Measurements from ENCODE around the gene EIF6.
A peak's percentile ranks its signal among the peaks of the same experiment; 100 is the strongest.

Gene EIF6

DNA sequence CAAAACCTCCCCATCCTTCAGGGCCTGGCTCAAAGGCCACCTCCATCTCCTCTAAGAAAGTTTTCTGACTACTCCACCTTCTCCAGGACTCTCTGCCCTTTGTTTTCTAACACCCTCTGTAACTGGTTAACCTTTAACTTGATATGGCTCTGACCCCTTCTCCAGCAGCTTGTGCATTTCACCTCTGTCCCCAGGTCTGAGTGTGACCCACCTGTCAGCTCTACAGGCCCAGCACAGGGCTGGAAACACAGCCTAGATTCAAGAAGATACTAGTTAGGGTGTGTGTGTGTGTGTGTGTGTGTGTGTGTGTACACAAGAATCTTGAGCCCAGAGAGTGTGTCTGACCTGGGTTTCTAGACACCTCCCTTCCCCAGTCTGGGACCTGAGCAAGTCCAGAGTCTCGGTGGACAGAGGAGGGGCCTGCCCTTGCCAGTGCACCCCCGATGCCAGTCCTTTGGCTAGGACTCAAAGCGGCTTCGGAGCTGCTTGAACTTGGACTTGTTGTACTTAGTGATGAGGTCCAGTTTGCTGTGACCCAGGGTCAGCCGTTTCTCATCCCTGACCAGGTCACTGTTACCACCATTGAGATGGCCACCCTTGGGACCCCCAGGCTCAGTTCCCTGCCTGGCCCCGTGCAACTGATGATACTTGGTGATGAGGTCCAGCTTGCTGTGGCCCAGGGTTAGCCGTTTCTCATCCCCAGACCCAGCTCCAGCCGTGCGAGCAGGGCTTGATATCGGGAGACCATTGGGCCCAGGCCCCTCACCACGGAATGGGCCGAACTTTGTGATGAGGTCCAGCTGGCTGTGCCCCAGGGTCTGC lies 1.7 kb upstream of the EIF6 start:
- no peak overlapping the region for H3K4me3 ChIP-seq (ENCODE audit: low read depth, low read length)
- in situ Hi-C loops (cut with HindIII; ENCODE audit: low sequenced_read_pairs), result no loop called here
- no peak for DNase-seq (ENCODE audit: low read depth)
- TF ChIP-seq, protein P1, sequence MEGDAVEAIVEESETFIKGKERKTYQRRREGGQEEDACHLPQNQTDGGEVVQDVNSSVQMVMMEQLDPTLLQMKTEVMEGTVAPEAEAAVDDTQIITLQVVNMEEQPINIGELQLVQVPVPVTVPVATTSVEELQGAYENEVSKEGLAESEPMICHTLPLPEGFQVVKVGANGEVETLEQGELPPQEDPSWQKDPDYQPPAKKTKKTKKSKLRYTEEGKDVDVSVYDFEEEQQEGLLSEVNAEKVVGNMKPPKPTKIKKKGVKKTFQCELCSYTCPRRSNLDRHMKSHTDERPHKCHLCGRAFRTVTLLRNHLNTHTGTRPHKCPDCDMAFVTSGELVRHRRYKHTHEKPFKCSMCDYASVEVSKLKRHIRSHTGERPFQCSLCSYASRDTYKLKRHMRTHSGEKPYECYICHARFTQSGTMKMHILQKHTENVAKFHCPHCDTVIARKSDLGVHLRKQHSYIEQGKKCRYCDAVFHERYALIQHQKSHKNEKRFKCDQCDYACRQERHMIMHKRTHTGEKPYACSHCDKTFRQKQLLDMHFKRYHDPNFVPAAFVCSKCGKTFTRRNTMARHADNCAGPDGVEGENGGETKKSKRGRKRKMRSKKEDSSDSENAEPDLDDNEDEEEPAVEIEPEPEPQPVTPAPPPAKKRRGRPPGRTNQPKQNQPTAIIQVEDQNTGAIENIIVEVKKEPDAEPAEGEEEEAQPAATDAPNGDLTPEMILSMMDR (IDR thresholded peaks at IDR 0.05; ENCODE audit: low read depth, low read length, missing control alignments), result no peak

DNA sequence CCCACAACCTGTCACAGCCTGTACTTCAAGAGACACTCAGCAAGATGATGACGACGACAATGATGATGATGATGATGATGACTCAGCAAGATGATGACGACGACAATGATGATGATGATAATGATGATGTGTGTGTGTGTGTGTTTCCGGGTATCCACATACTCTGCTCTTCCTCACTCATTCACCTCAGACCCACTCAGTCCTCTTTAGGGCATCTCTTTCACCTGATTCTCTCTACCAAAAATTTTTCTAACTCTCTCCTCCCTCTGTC lies 1.2 kb upstream of the EIF6 start:
- TF ChIP-seq, protein P1 (IDR thresholded peaks at IDR 0.05; ENCODE audit: low read depth, low read length, missing control alignments), result no peak
- in situ Hi-C loops (cut with HindIII; ENCODE audit: low sequenced_read_pairs), result no loop called here
- no peak overlapping the region for H3K4me3 ChIP-seq (ENCODE audit: low read depth, low read length)

DNA sequence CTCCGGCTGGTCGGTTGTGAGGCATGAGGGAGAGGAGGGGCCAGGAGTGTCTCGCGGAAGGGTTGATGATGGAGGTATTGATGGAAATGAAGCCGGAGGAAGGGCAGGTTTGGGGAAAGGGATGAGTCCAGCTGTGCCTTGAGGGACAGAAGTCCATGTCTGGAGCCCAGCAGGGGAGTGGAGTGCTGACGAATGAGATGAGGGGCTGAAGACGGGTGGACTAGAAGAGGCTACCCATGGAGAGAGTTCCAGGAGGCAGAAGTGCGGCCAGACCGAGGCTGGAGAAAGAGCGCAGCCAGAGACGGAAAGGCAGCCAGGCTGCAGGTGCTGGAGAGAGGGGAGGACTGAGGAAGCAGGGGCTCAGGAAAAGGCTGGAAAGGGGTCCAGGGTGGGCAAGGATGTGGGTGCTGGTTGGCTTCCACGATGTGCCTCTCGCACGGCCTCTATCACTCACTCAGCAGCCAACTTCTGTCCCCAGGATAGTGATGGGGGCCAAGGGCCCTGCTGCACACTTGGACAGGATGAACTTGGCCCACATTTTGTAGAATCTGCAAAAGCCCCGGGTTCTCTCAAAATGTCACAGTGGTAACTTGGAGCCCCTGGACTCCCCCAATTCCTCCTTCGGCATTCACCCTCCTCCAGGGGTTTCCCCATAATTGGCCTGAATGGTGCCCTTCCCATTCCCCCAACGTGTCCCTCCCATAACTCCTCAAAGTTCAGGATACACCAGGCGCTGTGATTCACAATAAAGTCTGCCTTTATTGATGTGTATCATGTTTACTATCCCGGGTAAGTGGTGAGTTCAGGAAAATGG lies 627 bp upstream of the EIF6 start:
- H3K4me3 ChIP-seq (ENCODE audit: low read depth, low read length), result peak overlapping the region; percentile 85
- in situ Hi-C loops (cut with HindIII; ENCODE audit: low sequenced_read_pairs), result no loop called here
- DNase-seq (ENCODE audit: low read depth), result no peak
- TF ChIP-seq, protein P1 (IDR thresholded peaks at IDR 0.05; ENCODE audit: low read depth, low read length, missing control alignments), result no peak

More for the DNA sequence above, 1.2 kb upstream of the EIF6 start:
- DNase-seq (ENCODE audit: low read depth), result no peak

DNA sequence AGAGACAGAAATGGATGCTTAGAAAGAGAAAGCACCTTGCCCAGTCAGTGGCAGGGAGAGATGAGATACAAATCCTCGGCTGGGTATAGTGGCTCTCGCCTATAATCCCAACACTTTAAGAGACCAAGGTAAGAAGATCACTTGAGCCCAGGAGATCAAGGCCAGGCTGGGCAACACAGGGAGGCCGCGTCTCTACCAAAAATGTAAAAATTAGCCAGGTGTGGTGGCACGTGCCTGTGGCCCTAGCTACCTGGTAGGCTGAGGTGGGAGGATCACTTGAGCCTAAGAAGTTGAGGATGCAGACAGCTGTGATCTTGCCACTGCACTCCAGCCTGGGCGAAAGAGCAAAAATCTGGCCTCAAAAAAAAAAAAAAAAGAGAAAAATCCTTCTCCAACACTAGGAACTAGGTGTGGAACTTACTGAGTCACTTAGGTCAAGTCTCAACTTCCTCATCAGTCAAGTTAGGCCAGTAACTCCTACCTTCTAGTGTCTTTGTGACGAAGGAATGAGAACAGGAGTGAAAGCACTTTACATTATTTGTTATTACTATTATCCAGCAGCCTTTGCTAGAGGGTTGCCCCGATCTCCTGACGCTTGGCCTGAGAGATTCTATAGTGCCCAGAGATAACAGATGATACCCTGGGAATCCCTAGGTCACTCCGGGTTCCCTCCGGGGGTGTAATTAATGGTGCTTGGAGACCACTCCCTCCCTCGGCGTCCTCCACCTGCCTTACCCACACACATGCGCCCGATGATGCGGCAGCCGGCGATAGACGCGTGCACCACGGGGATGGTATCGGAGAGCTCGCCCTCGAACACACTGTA lies 918 bp downstream of the EIF6 start:
- TF ChIP-seq, protein P1 (IDR thresholded peaks at IDR 0.05; ENCODE audit: low read depth, low read length, missing control alignments), result no peak
- in situ Hi-C loops (cut with HindIII; ENCODE audit: low sequenced_read_pairs), result no loop called here
- peak overlapping the region; percentile 85 for H3K4me3 ChIP-seq (ENCODE audit: low read depth, low read length)
- DNase-seq (ENCODE audit: low read depth), result no peak

DNA sequence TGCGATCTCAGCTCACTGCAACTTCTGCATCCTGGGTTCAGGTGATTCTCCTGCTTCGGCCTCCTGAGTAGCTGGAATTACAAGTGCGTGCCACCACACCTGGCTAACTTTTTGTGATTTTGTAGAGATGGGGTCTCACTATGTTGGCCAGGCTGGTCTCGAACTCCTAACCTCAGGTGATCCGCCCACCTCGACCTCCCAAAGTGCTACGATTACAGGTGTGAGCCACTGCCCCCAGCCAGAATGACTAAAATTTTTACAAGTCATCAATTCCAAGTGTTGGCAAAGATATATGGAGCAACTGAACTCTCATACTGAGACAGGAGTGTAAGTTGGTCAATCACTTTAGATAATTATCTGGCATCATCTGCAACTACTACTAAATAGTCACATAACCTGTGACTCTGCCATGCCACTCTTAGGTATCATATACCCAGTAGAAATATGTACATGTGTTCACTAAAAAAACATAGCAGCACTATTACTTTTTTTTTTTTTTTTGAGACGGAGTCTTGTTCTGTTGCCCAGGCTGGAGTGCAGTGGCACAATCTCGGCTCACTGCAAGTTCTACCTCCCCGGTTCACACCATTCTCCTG lies 3.0 kb downstream of the EIF6 start:
- no peak overlapping the region for H3K4me3 ChIP-seq (ENCODE audit: low read depth, low read length)
- in situ Hi-C loops (cut with HindIII; ENCODE audit: low sequenced_read_pairs), result no loop called here
- DNase-seq (ENCODE audit: low read depth), result no peak
- TF ChIP-seq, protein P1 (IDR thresholded peaks at IDR 0.05; ENCODE audit: low read depth, low read length, missing control alignments), result no peak

GRCh38 chr20:35280523-35280922 lies 4.0 kb downstream of the EIF6 start:
- no peak for DNase-seq (ENCODE audit: low read depth)
- TF ChIP-seq, protein P1 (IDR thresholded peaks at IDR 0.05; ENCODE audit: low read depth, low read length, missing control alignments), result no peak
- in situ Hi-C loops (cut with HindIII; ENCODE audit: low sequenced_read_pairs), result no loop called here
- no peak overlapping the region for H3K4me3 ChIP-seq (ENCODE audit: low read depth, low read length)

All from astrocyte of the cerebellum (primary cell).